Endothelial cell of umbilical vein (primary cell): ENCODE measurements around the gene AUTS2. TPM values are rescaled to one million over a fixed set of nuclear protein-coding genes. Genes with fewer than 3 reads are reported as not detected.

Experiments used
- BruUV-seq: library from RNA; stranded (reverse); fragments of 400-500 nt; replicated peaks from 2 replicates; lab custom pipeline; 2021; lab: Mats Ljungman, UMichigan
- CTCF ChIA-PET: fragments of 300-600, 350-600 bp; sonication (Branson Sonifier 250); formaldehyde crosslinking; loops from one replicate; lab custom pipeline; 2021; ENCODE audit warnings: antibody characterized with exemption, inconsistent platforms; lab: Charles Lee
- POLR2A ChIA-PET: fragments of 300-600, 350-600 bp; sonication (Branson Sonifier 250); formaldehyde crosslinking; loops from one replicate; lab custom pipeline; 2021; ENCODE audit warnings: antibody characterized with exemption, inconsistent platforms; lab: Charles Lee
- DNase-seq: peaks from one replicate; pipeline ENCODE4 v3.0.0-alpha.2; 2011; ENCODE audit warnings: low read depth, low spot score
- FAIRE-seq: peaks from 2 replicates; lab custom pipeline; 2011; peaks lifted over from hg19 to GRCh38; lab: Jason Lieb, UNC
- H2AFZ ChIP-seq: 2 replicates; pipeline ENCODE4 v1.6.0; 2012; ENCODE audit warnings: low read depth, low read length, control low read depth, inconsistent platforms
- H3K27ac ChIP-seq: 2 replicates; pipeline ENCODE4 v1.5.1; 2011; ENCODE audit warnings: low read depth, mild to moderate bottlenecking, control low read depth, low read length, moderate library complexity; ENCODE audit not compliant: insufficient read depth
- H3K27me3 ChIP-seq, 2 experiments: 2 replicates each; pipeline versions ENCODE4 v1.6.0 to v1.6.1; 2011; ENCODE audit warnings: low read length in 2 of 2, mixed read lengths in 1 of 2; ENCODE audit not compliant: control insufficient read depth in 2 of 2, insufficient read depth in 2 of 2
- H3K36me3 ChIP-seq, 2 experiments: 2 replicates in 1 of 2; 3 replicates in 1 of 2; pipeline ENCODE4 v1.5.1; 2011; ENCODE audit warnings: low read length in 2 of 2, mild to moderate bottlenecking in 1 of 2, moderate library complexity in 1 of 2; ENCODE audit not compliant: control insufficient read depth in 2 of 2, insufficient read depth in 2 of 2; ENCODE audit errors: extremely low read depth in 1 of 2
- H3K4me1 ChIP-seq: 3 replicates; pipeline ENCODE4 v1.5.1; 2011; ENCODE audit warnings: mild to moderate bottlenecking, low read length; ENCODE audit not compliant: control insufficient read depth, insufficient read depth; ENCODE audit errors: extremely low read depth
- H3K4me2 ChIP-seq: 2 replicates; pipeline ENCODE4 v1.6.1; 2011; ENCODE audit warnings: low read length, control low read depth, mixed read lengths; ENCODE audit not compliant: insufficient read depth
- H3K4me3 ChIP-seq, 3 experiments: fragments of 200-600 bp in 1 of 3; sonication (generic), shearing (Covaris generic) in 1 of 3; replicated peaks in 1 of 3; 2 replicates each; pipeline ENCODE4 v1.5.1; 2011 to 2016; ENCODE audit warnings: control low read depth in 3 of 3, low read length in 3 of 3, mild to moderate bottlenecking in 2 of 3, inconsistent platforms in 1 of 3, low read depth in 1 of 3, moderate library complexity in 1 of 3; ENCODE audit not compliant: insufficient read depth in 1 of 3
- H3K79me2 ChIP-seq: 2 replicates; pipeline ENCODE4 v1.6.0; 2012; ENCODE audit warnings: low read length, inconsistent platforms; ENCODE audit not compliant: control insufficient read depth, insufficient read depth
- H3K9ac ChIP-seq: replicated peaks from 2 replicates; pipeline ENCODE3; 2011; ENCODE audit warnings: low read length, control low read depth; ENCODE audit not compliant: insufficient read depth; ENCODE audit errors: extremely low read depth
- H3K9me1 ChIP-seq: replicated peaks from 3 replicates; pipeline ENCODE4 v1.6.0; 2011; ENCODE audit warnings: mild to moderate bottlenecking, low read length; ENCODE audit not compliant: control insufficient read depth, insufficient read depth; ENCODE audit errors: extremely low read depth
- H3K9me3 ChIP-seq: replicated peaks from 2 replicates; pipeline ENCODE4 v1.5.1; 2012; ENCODE audit warnings: low read length, inconsistent platforms; ENCODE audit not compliant: control insufficient read depth, insufficient read depth
- H4K20me1 ChIP-seq: replicated peaks from 2 replicates; pipeline ENCODE3; 2011; ENCODE audit warnings: mild to moderate bottlenecking, low read length; ENCODE audit not compliant: control insufficient read depth, insufficient read depth; ENCODE audit errors: extremely low read depth
- CTCF ChIP-seq, 2 donors: IDR thresholded peaks; 1 replicate in 1 of 2; 2 replicates in 1 of 2; pipeline ENCODE4 v1.5.1; 2011; ENCODE audit warnings: low read length in 2 of 2, mild to moderate bottlenecking in 2 of 2, moderate library complexity in 2 of 2, control low read depth in 1 of 2, inconsistent platforms in 1 of 2, low read depth in 1 of 2; ENCODE audit not compliant: insufficient read depth in 1 of 2; ENCODE audit errors: extremely low read depth in 1 of 2
- EZH2 ChIP-seq: IDR thresholded peaks from 2 replicates; pipeline ENCODE4 v1.6.1; 2012; ENCODE audit warnings: borderline replicate concordance, low read depth, mild to moderate bottlenecking, moderate library complexity, low read length, inconsistent platforms; ENCODE audit not compliant: severe bottlenecking
- FOS ChIP-seq: IDR thresholded peaks from 2 replicates; pipeline ENCODE4 v1.6.1; 2011; ENCODE audit warnings: mild to moderate bottlenecking, low read length, moderate library complexity, borderline replicate concordance; ENCODE audit not compliant: insufficient read depth
- MAX ChIP-seq: IDR thresholded peaks from 2 replicates; pipeline ENCODE4 v1.6.1; 2011; ENCODE audit not compliant: insufficient read depth, insufficient read length
- MYC ChIP-seq: IDR thresholded peaks from one replicate; pipeline ENCODE4 v1.6.1; 2011; ENCODE audit warnings: mild to moderate bottlenecking, low read depth, low read length
- POLR2A ChIP-seq: IDR thresholded peaks from 2 replicates; pipeline ENCODE4 v1.6.1; 2012; ENCODE audit warnings: low read depth, mild to moderate bottlenecking, control low read depth, low read length
- POLR2AphosphoS5 ChIP-seq: IDR thresholded peaks from 2 replicates; pipeline ENCODE4 v1.6.1; 2012; ENCODE audit warnings: low read depth, mild to moderate bottlenecking, control low read depth, low read length, moderate library complexity; ENCODE audit not compliant: insufficient read depth
- dilution Hi-C: fragments of 300-500 bp; cut with MboI; formaldehyde crosslinking; loops from one replicate; pipeline ENCODE4 v1.15.0; 2019; ENCODE audit warnings: low sequenced_read_pairs; ENCODE audit not compliant: extremely low pct_ligation_motif_present
- intact Hi-C: fragments of 100-400 bp; cut with micrococcal nuclease; formaldehyde crosslinking; loops from one replicate; pipeline ENCODE4 v1.10.0; 2022
- polyA plus RNA-seq, 4 experiments: library from polyadenylated mRNA; depleted of rRNA in 3 of 4; stranded (reverse) in 3 of 4; unstranded in 1 of 4; fragments of >200 nt; gene quantifications; 2 replicates each; pipeline versions ENCODE4 v1.2.1 to v1.2.3, GENCODE V29; 2011 to 2012; ENCODE audit warnings: missing spikeins in 1 of 4
- total RNA-seq: library from RNA; stranded (reverse); gene quantifications from 2 replicates; pipeline ENCODE4 v1.2.3, GENCODE V29; 2021

Gene AUTS2
- total and polyA plus RNA-seq, 2 donors (not counting 3 experiments of a cell fraction or from before 2014, with no cell fraction given) = 0.59 to 8.0 TPM

GRCh38 chr7:70795948-70796347 lies 1197.7 kb downstream of the AUTS2 start:
- no peaks in the 10 kb centered on the region for H3K79me2 ChIP-seq
- H2AFZ ChIP-seq = no peak overlapping the region
- H3K27ac ChIP-seq = no peak overlapping the region
- no peaks in the 10 kb centered on the region for H3K27me3 ChIP-seq
- dilution Hi-C loops = no loop called here
- TF ChIP-seq FOS = no peak
- no peak for TF ChIP-seq EZH2
- TF ChIP-seq CTCF (IDR thresholded peaks at IDR 0.05; ENCODE audit: extremely low read depth in 1 of 2, insufficient read depth in 1 of 2, low read depth in 1 of 2, low read length in 2 of 2) = no peak
- H3K4me3 ChIP-seq = no peak overlapping the region
- POLR2A ChIA-PET = no interaction called here
- no peaks in the 10 kb centered on the region for H3K4me1 ChIP-seq
- no peak for FAIRE-seq
- H3K9me1 ChIP-seq = no peaks in the 10 kb centered on the region
- no peaks in the 10 kb centered on the region for H3K9me3 ChIP-seq
- intact Hi-C loops = no loop called here
- no peaks in the 10 kb centered on the region for H4K20me1 ChIP-seq
- no peak overlapping the region for H3K9ac ChIP-seq
- BruUV-seq = no TSS peak
- DNase-seq = no peak
- CTCF ChIA-PET = no interaction called here
- no peak overlapping the region for H3K4me2 ChIP-seq
- H3K36me3 ChIP-seq = no peaks in the 10 kb centered on the region

GRCh38 chr7:70797109-70797514 lies 1198.8 kb downstream of the AUTS2 start:
- Histone ChIP-seq H3K27me3 (no peaks in the 10 kb centered on the region), H3K9me3 (peaks cover 4% of the 10 kb centered on the region), H3K4me3 (no peak overlapping the region), H3K4me1 (no peaks in the 10 kb centered on the region), H3K27ac (no peak overlapping the region), H4K20me1 (no peaks in the 10 kb centered on the region), H2AFZ (no peak overlapping the region), H3K9me1 (no peaks in the 10 kb centered on the region), H3K9ac (no peak overlapping the region), H3K79me2 (no peaks in the 10 kb centered on the region), H3K36me3 (no peaks in the 10 kb centered on the region), H3K4me2 (no peak overlapping the region)
- POLR2A ChIA-PET = no interaction called here
- dilution Hi-C loops = no loop called here
- DNase-seq = no peak
- TF ChIP-seq EZH2 (no peak), POLR2AphosphoS5 (no peak), MAX (no peak), MYC (no peak), POLR2A (no peak)
- no peak for FAIRE-seq
- BruUV-seq = no TSS peak
- intact Hi-C loops = no loop called here
- CTCF ChIA-PET = no interaction called here
